DMS153 (cell line): Measurements from ENCODE around the gene TANC1.

Source experiments
- DNase-seq: peaks from one replicate; lab custom pipeline; 2025; lab: John Stamatoyannopoulos, UW

The TANC1 gene

GRCh38 chr2:159160954-159161353 is 192.5 kb downstream of the TANC1 start:
- no peak for DNase-seq

- no peak for DNase-seq
These were observed 195.5 kb downstream of the TANC1 start for GRCh38 chr2:159163930-159164329.

- DNase-seq = no peak
These were observed 196.0 kb downstream of the TANC1 start for GRCh38 chr2:159164457-159164911.

DNA sequence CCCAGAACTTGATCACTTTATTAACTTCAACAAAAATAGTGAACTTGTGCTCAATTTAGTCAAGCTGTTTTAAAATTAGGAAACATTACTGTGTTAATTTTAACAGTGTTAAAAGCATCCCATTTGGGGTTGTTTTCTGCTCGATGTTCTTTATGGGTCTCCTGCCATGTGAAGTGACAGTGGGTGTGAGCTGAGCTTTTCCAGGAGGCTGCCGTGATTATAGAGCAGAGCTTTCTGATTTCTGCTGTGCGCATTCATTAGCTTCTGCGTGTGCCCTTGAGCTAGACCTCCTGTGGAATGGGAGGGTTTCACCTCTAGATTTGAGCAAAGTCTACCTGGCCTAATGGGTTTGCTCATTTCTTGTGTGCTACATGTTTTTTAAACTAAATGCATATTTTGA is 196.6 kb downstream of the TANC1 start:
- DNase-seq = no peak

DNA sequence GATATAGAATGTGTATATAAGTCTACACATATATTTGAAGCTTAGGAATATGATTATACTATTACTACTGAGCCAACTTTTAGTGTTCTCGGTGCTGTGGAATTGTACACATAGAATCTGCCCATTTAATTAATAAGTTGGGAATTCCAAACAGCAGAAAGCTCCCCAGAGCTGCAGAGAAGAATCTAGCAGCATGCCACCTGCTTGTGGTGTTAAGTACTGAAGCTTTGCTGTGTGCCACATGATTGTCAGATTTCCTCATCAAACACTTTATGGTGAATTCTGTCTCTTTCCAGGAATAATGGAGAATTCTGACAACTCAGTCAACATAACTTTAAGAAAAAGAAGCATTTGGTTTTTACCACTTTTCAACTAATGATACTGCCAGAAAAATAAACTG is 200.3 kb downstream of the TANC1 start:
- no peak for DNase-seq

- DNase-seq = no peak
These were observed 200.7 kb downstream of the TANC1 start for GRCh38 chr2:159169187-159169586.

DNA sequence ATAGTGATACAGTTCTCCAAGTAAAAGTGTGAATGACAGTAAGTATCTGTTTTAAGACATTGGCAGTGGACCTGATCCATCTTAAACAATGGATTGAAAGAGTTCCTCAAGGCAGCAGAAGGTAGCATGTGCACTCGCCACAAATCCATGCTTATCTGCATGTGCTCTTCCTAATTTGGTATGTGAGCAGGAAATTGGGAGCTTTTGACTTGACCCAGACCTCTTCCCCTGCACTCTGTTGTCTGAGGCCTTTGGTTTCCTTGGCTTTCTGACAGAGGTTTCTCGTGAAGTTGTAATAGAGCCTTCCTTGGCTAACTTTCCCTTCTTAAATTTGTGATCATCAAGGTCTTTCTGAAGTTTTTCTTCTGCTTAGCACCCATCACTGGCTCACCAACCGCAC is 204.0 kb downstream of the TANC1 start:
- DNase-seq = no peak

DNA sequence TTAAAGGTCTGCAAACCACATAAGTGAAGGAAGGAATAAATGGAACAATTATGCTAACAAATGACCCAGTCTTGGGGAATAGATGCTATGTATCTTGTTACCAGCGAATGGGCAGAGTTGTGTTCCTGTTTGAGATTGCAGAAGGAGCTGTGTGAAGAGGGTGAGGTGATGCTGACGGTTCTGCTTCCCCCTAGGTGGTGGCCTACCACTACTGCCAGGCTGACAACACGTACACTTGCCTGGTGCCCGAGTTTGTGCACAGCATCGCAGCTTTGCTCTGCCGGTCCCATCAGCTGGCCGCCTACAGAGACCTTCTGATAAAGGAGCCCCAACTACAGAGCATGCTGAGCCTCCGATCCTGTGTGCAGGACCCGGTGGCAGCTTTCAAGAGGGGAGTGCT is 206.3 kb downstream of the TANC1 start:
- no peak for DNase-seq

GRCh38 chr2:159175182-159175581 is 206.7 kb downstream of the TANC1 start:
- DNase-seq = no peak

GRCh38 chr2:159175927-159176326 is 207.5 kb downstream of the TANC1 start:
- DNase-seq = no peak

DNA sequence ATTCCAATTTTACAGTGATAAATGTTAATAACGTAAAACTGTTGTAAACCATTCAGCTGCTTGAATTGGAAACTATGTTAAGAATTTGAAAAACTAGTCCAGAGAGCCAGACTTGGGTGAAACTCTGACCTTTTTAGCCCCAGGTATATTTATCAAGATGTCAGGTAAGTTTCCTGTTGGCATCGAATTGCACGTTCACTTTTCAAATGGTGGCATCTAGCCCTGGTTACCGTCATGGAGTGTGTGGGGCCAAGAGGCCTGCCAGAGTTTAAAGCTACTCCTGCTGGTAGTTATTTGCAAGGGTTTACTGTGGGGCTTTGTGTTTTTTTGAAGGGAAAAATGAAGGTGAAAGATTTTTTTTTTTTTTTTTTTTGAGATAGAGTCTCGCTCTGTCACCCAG is 208.1 kb downstream of the TANC1 start:
- DNase-seq = no peak

DNA sequence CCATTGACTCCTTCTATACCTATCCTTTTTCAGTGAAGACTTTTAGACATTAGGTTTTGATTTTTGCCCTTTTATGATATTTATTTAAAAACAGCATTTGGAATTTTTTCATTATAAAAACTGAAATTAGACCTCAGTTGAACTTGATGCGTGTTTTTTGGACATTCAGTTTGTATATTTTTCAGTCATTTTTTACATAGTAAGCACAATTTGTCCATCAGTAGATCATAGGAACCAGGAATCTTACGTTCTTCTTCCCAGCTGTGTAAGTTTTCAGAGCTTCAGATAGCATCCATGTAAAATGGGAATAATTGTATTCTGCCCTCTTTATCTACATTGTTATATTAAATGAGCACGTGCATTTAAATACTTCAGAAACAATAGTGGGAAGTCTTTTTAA is 208.9 kb downstream of the TANC1 start:
- no peak for DNase-seq

- no peak for DNase-seq
These were observed 209.5 kb downstream of the TANC1 start for GRCh38 chr2:159177957-159178356.

DNA sequence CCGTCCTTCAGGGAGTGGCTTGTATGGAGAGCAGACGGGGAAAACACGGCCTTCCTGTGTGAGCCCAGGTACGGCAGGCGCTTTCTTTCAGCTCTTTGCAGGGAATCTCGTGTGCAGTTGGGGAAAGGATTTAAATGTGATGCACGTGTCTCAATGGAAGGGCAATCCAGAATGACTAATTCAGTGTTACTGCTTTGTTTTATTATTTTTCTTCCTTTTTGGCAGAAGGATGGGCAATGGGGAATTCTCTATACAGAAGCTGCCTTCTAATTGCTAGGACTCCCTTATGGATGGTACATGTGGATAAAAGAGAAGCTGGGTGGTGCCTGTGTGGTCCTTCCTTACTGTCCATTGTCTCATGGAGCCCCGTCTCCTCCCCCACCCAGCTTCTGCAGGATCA is 210.7 kb downstream of the TANC1 start:
- DNase-seq = no peak

GRCh38 chr2:159179696-159180095 is 211.3 kb downstream of the TANC1 start:
- DNase-seq = no peak

DNA sequence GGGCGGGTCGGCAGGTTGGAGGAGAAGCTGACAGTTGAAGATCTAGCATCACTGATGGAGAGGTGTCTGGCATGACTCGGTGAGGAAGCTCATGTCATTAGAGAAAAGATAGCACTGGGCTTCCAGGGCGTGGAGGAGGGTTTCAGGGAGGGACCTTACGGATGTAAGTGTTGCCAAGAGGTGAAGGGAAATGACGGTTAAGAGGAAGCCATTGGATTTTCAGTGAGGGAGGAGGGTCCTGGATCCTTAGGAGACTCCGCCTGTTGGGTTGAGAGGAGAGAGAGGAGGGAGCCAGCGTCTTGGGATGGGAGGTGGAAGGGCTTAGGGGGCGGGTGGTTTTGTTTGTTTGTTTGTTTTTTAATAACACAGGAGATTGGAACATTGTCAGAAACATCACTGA is 214.9 kb downstream of the TANC1 start:
- no peak for DNase-seq

DNA sequence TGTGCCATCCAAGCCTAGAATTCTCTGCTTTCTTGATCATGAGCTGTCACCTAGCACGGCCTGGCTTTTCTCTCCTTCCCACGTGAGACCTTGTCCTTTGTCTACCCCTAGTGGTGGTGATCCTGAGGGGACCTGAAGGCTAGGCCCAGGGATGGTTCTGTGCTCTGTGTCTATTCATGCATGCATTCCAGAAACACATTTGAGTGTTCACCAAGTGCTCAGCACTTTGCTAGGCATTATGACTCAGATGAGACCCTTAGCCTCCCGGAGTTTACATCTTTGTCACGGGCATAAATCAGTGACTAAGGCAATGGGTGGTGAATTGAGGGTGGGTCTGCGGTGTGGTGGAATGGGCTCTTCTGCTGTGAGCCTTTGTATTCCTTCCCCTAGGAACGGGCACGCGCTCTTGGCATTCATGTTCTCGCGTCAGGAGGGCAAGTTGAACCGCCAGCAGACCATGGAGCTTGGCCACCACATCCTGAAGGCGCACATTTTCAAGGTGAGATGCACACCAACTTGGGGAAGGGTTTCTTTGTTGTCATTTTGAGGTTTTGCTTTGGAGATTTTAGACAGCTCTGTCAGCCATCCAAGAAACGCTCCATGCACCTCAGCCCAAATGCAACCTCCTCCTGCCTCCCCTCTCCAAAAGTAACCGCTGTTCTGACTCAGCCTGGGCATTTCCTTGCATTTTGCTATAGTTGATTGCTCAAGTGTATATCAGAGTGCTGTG is 217.1 kb downstream of the TANC1 start:
- DNase-seq = no peak

GRCh38 chr2:159186462-159186861 is 218.0 kb downstream of the TANC1 start:
- no peak for DNase-seq

- no peak for DNase-seq
These were observed 218.7 kb downstream of the TANC1 start for GRCh38 chr2:159187106-159187505.

- DNase-seq = no peak
These were observed 220.0 kb downstream of the TANC1 start for GRCh38 chr2:159188449-159188848.

GRCh38 chr2:159192371-159192918 is 224.0 kb downstream of the TANC1 start:
- DNase-seq = no peak

DNA sequence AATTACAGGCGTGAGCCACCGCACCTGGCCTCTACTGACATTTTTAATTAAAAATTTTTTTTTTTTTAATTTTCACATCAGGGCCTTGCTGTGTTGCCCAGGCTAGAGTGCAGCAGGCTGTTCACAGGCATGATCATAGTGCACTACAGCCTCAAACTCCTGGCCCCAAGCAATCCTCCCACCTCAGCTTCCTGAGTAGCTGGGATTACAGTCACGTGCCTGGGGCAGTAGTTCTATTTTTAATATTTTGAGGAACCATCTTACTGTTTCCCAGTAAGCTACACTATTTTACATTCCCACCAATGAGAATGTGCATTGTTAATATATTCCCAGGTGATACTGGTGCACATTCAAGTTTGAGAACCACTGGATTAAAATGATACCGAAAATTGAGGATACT is 225.4 kb downstream of the TANC1 start:
- no peak for DNase-seq

DNA sequence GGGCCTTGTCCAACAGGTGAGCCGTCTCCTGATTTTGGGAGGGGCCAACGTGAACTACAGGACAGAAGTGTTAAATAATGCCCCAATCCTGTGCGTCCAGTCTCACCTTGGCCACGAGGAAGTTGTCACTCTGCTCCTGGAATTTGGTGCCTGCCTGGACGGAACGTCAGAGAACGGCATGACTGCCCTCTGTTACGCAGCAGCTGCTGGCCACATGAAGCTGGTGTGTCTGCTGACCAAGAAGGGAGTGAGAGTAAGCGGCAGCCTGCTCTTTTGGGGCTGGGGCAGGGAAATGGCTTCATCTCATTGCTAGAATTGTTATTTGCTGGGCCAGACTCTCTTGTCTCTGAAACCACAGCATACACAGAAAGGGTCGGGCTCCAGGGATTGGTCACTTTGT is 225.8 kb downstream of the TANC1 start:
- no peak for DNase-seq

- no peak for DNase-seq
These were observed 227.3 kb downstream of the TANC1 start for GRCh38 chr2:159195697-159196096.
